HUES6 (cell line): Measurements from ENCODE around the gene RMRP.
A peak's percentile ranks its signal among the peaks of the same experiment; 100 is the strongest.
"Not testable (repeated sequence)": the region's sequence is repeated elsewhere in the genome, so short reads cannot be mapped to it uniquely, and the experiment has no call there.

Experiments
- H3K27ac ChIP-seq: 2 replicates; pipeline ENCODE4 v1.7.0; 2013; ENCODE audit warnings: low read depth, mild to moderate bottlenecking, low read length, inconsistent platforms
- H3K27me3 ChIP-seq: 2 replicates; pipeline ENCODE4 v1.6.1; 2013; ENCODE audit warnings: low read length; ENCODE audit not compliant: control insufficient read depth, insufficient read depth
- H3K36me3 ChIP-seq: 2 replicates; pipeline ENCODE4 v1.6.1; 2013; ENCODE audit warnings: low read length; ENCODE audit not compliant: control insufficient read depth, insufficient read depth
- H3K4me1 ChIP-seq: 2 replicates; pipeline ENCODE4 v1.6.1; 2013; ENCODE audit warnings: low read length; ENCODE audit not compliant: control insufficient read depth, insufficient read depth
- H3K4me3 ChIP-seq: 2 replicates; pipeline ENCODE4 v1.5.1; 2013; ENCODE audit warnings: low read depth, low read length
- H3K9ac ChIP-seq: one replicate; pipeline ENCODE4 v1.6.1; 2013; ENCODE audit warnings: mild to moderate bottlenecking, low read length
- H3K9me3 ChIP-seq: 2 replicates; pipeline ENCODE4 v1.6.1; 2013; ENCODE audit warnings: low read depth, low read length; ENCODE audit not compliant: control insufficient read depth, insufficient read depth

The RMRP gene

DNA sequence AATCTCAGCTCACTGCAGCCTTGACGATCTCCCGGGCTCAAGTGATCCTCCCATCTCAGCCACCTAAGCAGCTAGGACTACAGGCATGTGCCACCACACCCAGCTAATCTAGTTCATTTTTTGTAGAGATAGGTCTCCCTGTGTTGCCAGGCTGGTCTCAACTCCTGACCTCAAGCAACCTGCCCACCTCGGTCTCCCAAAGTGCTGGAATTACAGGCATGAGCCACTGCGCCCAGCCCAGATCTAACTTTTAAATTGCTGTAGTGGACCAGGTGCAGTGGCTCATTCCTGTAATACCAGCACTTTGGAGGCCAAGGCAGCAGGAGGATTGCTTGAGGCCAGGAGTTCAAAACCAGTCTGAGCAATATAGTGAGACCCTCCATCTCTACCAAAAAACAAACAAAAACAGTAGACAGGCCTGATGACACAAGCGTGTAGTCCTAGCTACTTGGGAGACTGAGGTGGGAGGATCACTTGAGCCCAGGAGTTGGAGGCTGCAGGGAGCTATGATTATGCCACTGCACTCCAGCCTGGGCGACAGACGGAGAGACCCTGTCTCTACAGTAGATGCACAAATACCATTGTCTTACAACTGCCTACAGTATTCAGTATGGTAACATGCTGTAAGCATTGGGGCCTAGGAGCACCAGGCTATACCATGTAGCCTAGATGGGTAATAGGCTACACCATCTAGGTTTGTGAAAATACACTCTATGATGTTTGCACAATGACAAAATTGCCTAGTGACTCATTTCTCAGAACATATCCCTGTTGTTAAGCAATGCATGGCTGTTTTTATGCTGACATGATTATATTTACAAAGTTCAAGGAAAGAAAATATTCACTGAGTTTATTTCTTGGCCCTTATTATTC is 5.6 kb downstream of the RMRP start:
- H3K27me3 ChIP-seq = peaks cover 12% of the 10 kb centered on the region; the same call in 1 of the 2 replicates
- no peaks in the 10 kb centered on the region for H3K36me3 ChIP-seq
- no peaks in the 10 kb centered on the region for H3K9me3 ChIP-seq
- no peak overlapping the region for H3K27ac ChIP-seq
- no peak overlapping the region for H3K9ac ChIP-seq
- no peak overlapping the region for H3K4me3 ChIP-seq
- peaks cover 19% of the 10 kb centered on the region for H3K4me1 ChIP-seq

DNA sequence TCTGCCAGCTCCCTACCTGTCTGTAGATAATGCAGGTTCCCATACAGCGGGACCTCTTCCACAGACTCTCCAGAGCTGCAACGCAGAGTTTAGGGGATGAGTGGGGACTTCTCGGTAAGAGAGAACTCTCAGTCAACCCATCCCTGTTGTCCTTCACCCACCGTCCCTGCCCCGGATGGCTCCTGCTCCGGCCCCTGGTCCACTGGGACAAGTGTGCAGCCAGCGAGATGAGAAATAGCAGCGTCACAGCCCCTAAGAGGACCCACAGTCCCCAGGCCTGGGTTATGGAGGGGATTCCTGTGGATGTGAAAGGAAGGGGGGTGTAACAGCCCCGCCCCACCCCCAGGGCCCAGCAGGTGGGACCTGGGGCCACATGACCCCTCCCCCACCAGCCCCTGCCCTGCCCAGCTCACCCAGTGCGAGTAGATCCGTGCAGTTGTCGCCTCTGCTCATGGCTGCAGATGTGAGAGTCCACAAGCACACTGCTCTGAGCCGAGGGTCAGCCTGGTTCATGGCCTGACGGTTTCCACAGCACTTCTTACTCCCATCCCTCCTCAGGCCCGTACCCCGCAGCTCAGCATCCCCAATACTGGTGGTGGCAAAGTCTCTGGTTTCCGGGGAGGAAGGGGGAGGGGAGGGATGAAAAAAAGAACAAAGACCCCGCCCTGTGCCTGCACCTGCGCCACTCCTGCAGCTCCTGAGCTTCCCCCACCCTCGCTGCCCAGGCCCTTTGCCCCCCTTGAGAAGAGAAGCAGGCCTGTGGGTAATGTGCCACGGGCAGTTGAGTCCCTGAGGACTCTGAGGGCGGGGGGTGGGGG is 7.3 kb downstream of the RMRP start, which contains the start of gene SIT1:
TSS of gene SIT1 (minus strand) at position 591 of the 818 bp plus-strand sequence. CDS start at position 513, 78 bp downstream.
- Histone ChIP-seq H3K9ac (no peak within 1 kb of the TSS), H3K27ac (no peak within 1 kb of the TSS), H3K27me3 (peaks cover 3% of the 10 kb centered on the region; the same call in 1 of the 2 replicates), H3K9me3 (no peaks in the 10 kb centered on the region), H3K4me1 (peaks cover 21% of the 10 kb centered on the region), H3K36me3 (no peaks in the 10 kb centered on the region), H3K4me3 (0 out of 2 replicates have a peak within 1 kb of the TSS, but pooled peaks have one; percentile 25)

GRCh38 chr9:35649431-35650340 is 8.1 kb downstream of the RMRP start:
- no peaks in the 10 kb centered on the region for H3K36me3 ChIP-seq
- peaks cover 3% of the 10 kb centered on the region; the same call in 1 of the 2 replicates for H3K27me3 ChIP-seq
- no peaks in the 10 kb centered on the region for H3K9me3 ChIP-seq
- H3K4me1 ChIP-seq = peaks cover 23% of the 10 kb centered on the region
- no peak overlapping the region for H3K4me3 ChIP-seq
- no peak overlapping the region for H3K9ac ChIP-seq
- no peak overlapping the region for H3K27ac ChIP-seq

DNA sequence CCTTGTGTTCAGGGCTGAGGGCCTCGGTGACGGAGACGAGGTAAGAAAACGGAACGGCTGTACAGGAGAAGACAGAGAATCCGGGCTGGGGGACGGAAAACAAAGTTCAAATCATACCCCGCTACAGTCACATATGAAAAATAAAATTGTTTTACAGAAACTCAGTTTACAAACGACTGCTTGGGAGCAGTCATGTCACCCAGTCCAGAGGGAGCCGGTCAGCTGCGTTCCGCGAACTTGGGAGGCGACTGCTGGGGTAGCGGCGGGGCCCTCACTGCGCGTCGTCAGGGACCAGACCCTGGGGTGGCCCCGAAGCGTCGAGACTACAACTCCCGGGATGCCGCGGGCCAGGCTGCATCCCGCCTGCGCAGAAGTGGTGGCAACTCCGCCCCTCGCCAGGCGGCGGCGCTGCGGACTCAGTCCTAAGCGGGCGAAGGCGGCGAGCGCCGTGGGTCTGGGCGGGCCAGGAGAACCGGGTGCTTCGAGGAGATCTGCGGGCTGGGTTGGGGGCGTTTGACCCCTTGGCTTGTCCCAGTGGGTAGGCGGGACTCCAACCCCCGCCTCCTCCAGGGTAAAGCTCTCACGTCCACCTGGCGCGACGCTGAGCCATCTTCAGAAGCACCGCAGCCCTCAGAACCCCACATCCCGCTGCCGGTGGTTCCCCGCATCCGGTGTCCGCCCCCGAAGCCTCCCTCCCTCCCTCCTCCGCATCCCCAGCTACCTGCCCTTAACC is 11.1 kb downstream of the RMRP start:
- H3K9ac ChIP-seq = peak overlapping the region; percentile 61
- no peak overlapping the region for H3K27ac ChIP-seq
- no peaks in the 10 kb centered on the region for H3K36me3 ChIP-seq
- peaks cover 3% of the 10 kb centered on the region; the same call in 1 of the 2 replicates for H3K27me3 ChIP-seq
- peak overlapping the region; percentile 89 for H3K4me3 ChIP-seq
- H3K4me1 ChIP-seq = peaks cover 23% of the 10 kb centered on the region
- H3K9me3 ChIP-seq = no peaks in the 10 kb centered on the region

- no peak overlapping the region for H3K27ac ChIP-seq
- peaks cover 3% of the 10 kb centered on the region; the same call in 1 of the 2 replicates for H3K27me3 ChIP-seq
These were observed 11.7 kb downstream of the RMRP start for GRCh38 chr9:35646153-35646532.

GRCh38 chr9:35645736-35646135 is 12.1 kb downstream of the RMRP start:
- H3K9me3 ChIP-seq, H3K27ac ChIP-seq, H3K27me3 ChIP-seq, H3K36me3 ChIP-seq: not testable (repeated sequence)
- H3K9ac ChIP-seq = peak overlapping the region; percentile 61
- peak overlapping the region; percentile 89 for H3K4me3 ChIP-seq
- peaks cover 20% of the 10 kb centered on the region for H3K4me1 ChIP-seq

More at GRCh38 chr9:35646153-35646532, 11.7 kb downstream of the RMRP start:
- no peaks in the 10 kb centered on the region for H3K36me3 ChIP-seq
- no peaks in the 10 kb centered on the region for H3K9me3 ChIP-seq
- H3K4me3 ChIP-seq = peak overlapping the region; percentile 89
- H3K9ac ChIP-seq = peak overlapping the region; percentile 61
- H3K4me1 ChIP-seq = peaks cover 23% of the 10 kb centered on the region

GRCh38 chr9:35643046-35643445 is 14.8 kb downstream of the RMRP start:
- Histone ChIP-seq H3K9ac (no peak overlapping the region), H3K27ac (no peak overlapping the region), H3K27me3 (0 out of 2 replicates have a peak, but pooled peaks cover 3% of the 10 kb centered on the region), H3K36me3 (peaks cover 2% of the 10 kb centered on the region; the same call in 1 of the 2 replicates), H3K4me1 (0 out of 2 replicates have a peak, but pooled peaks cover 6% of the 10 kb centered on the region), H3K4me3 (no peak overlapping the region), H3K9me3 (no peaks in the 10 kb centered on the region)

- not testable (repeated sequence) for H3K27ac ChIP-seq, H3K4me3 ChIP-seq, H3K27me3 ChIP-seq, H3K9ac ChIP-seq, H3K9me3 ChIP-seq, H3K4me1 ChIP-seq, H3K36me3 ChIP-seq
These were observed 16.3 kb downstream of the RMRP start for GRCh38 chr9:35641478-35641877.

- H3K4me3 ChIP-seq, H3K9ac ChIP-seq, H3K9me3 ChIP-seq, H3K27me3 ChIP-seq, H3K27ac ChIP-seq, H3K36me3 ChIP-seq, H3K4me1 ChIP-seq: not testable (repeated sequence)
These were observed 17.4 kb downstream of the RMRP start for GRCh38 chr9:35640431-35640830.

GRCh38 chr9:35639631-35640030 is 18.2 kb downstream of the RMRP start:
- Histone ChIP-seq H3K9ac (no peak overlapping the region), H3K27me3 (no peaks in the 10 kb centered on the region), H3K4me3 (no peak overlapping the region), H3K36me3 (peaks cover 2% of the 10 kb centered on the region; the same call in 1 of the 2 replicates), H3K9me3 (no peaks in the 10 kb centered on the region), H3K4me1 (no peaks in the 10 kb centered on the region), H3K27ac (no peak overlapping the region)
